Calu3 (cell line): Measurements from ENCODE around the gene SNX25. TPM values are rescaled to one million over a fixed set of nuclear protein-coding genes. Genes with fewer than 3 reads are reported as not detected.

Experiments used
- BruUV-seq: library from RNA; stranded (reverse); fragments of 400-500 nt; replicated peaks from 2 replicates; lab custom pipeline; 2021; lab: Mats Ljungman, UMichigan
- CTCF ChIA-PET: fragments of 300-600 bp; sonication (Branson Sonifier 250); formaldehyde crosslinking; loops from one replicate; lab custom pipeline; 2022; ENCODE audit warnings: antibody characterized with exemption; lab: Charles Lee
- DNase-seq: peaks from one replicate; pipeline ENCODE4 v3.0.0; 2022
- H3K27ac Mint-ChIP-seq: one replicate; pipeline ENCODE4 v1.8.0; 2022; ENCODE audit warnings: mixed read lengths; ENCODE audit not compliant: unreplicated experiment
- H3K27me3 Mint-ChIP-seq: one replicate; pipeline ENCODE4 v1.8.0; 2022; ENCODE audit warnings: mixed read lengths; ENCODE audit not compliant: unreplicated experiment
- H3K36me3 Mint-ChIP-seq: one replicate; pipeline ENCODE4 v1.8.0; 2022; ENCODE audit warnings: mild to moderate bottlenecking, moderate library complexity, mixed read lengths; ENCODE audit not compliant: insufficient read depth, unreplicated experiment
- H3K4me1 Mint-ChIP-seq: one replicate; pipeline ENCODE4 v1.8.0; 2022; ENCODE audit warnings: mild to moderate bottlenecking, low read depth, mixed read lengths; ENCODE audit not compliant: unreplicated experiment
- H3K4me3 Mint-ChIP-seq: one replicate; pipeline ENCODE4 v1.8.0; 2022; ENCODE audit warnings: mild to moderate bottlenecking, low read depth, moderate library complexity, mixed read lengths; ENCODE audit not compliant: unreplicated experiment
- H3K9me3 Mint-ChIP-seq: one replicate; pipeline ENCODE4 v1.8.0; 2022; ENCODE audit warnings: low read depth, mixed read lengths; ENCODE audit not compliant: unreplicated experiment
- intact Hi-C: fragments of 100-400 bp; cut with micrococcal nuclease; formaldehyde crosslinking; loops from one replicate; pipeline ENCODE4 v1.10.0; 2022; ENCODE audit not compliant: unreplicated experiment
- total RNA-seq: library from RNA; stranded (reverse); gene quantifications from 2 replicates; pipeline ENCODE4 v1.2.3, GENCODE V29; 2022
- TF ChIP-seq, protein P1 (sequence below): fragments of 200-600 bp; IDR thresholded peaks from one replicate; pipeline ENCODE4 v1.8.0; 2022; ENCODE audit warnings: antibody characterized with exemption; ENCODE audit not compliant: unreplicated experiment

SNX25 gene
- total RNA-seq, 1 experiment from 2014 or later, result 16.1 TPM

DNA sequence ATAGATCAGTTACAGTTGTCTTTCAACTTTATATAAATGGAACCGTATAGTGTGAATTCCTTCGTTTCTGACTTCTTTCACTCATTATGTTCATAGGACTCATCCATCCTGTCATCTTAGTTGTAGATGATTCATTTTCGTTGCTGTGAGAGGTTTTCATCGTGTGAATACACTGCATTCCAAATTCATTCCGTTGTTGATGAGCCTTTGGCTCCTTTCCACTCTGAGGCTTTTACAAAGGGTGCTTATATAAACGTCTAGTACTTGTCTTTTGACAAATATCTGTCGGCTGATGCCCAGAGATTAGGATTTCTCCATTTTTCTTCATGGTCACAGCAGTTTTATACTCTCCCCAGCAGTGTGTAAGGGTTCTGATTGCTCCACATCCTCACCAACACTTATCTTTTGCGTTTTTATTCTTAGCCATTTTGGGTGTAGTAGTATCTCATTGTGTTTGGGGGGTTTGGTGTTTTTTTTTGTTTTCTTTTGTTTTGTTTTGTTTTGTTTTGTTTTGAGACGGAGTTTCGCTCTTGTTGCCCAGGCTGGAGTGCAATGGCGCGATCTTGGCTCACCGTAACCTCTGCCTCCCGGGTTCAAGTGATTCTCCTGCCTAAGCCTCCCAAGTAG lies 137.7 kb downstream of the SNX25 start:
- H3K27me3 Mint-ChIP-seq, result no peaks in the 10 kb centered on the region
- CTCF ChIA-PET, result no interaction called here
- H3K27ac Mint-ChIP-seq, result no peak overlapping the region
- no peaks in the 10 kb centered on the region for H3K4me1 Mint-ChIP-seq
- peaks cover 9% of the 10 kb centered on the region for H3K36me3 Mint-ChIP-seq
- intact Hi-C loops, result no loop called here
- TF ChIP-seq, protein P1, sequence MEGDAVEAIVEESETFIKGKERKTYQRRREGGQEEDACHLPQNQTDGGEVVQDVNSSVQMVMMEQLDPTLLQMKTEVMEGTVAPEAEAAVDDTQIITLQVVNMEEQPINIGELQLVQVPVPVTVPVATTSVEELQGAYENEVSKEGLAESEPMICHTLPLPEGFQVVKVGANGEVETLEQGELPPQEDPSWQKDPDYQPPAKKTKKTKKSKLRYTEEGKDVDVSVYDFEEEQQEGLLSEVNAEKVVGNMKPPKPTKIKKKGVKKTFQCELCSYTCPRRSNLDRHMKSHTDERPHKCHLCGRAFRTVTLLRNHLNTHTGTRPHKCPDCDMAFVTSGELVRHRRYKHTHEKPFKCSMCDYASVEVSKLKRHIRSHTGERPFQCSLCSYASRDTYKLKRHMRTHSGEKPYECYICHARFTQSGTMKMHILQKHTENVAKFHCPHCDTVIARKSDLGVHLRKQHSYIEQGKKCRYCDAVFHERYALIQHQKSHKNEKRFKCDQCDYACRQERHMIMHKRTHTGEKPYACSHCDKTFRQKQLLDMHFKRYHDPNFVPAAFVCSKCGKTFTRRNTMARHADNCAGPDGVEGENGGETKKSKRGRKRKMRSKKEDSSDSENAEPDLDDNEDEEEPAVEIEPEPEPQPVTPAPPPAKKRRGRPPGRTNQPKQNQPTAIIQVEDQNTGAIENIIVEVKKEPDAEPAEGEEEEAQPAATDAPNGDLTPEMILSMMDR, result no peak
- no TSS peak for BruUV-seq
- no peak overlapping the region for H3K4me3 Mint-ChIP-seq
- no peaks in the 10 kb centered on the region for H3K9me3 Mint-ChIP-seq
- DNase-seq, result no peak

DNA sequence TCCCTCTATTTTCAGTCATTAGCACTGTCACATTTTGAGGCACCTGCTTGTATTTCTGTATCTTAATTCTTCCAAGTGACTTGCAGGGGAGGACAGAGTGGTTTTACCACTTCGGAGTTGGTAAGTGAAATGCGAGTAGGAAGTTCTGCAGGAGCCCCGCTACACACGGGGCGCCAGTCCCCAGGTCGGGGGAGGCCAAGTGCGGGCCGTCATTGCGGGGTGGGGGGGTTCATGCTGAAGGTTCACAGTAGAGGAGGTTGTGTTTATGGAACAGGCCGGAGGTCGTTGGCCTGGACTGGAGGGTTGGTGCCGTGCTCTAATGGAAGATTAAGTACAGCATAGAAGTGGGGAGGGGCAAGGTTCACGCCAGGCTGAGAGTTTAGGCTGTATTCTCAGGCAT lies 142.3 kb downstream of the SNX25 start:
- Mint-ChIP-seq H3K4me1 (no peaks in the 10 kb centered on the region), H3K4me3 (no peak overlapping the region), H3K36me3 (peaks cover 14% of the 10 kb centered on the region), H3K27ac (no peak overlapping the region), H3K9me3 (no peaks in the 10 kb centered on the region), H3K27me3 (no peaks in the 10 kb centered on the region)
- CTCF ChIA-PET, result no interaction called here
- intact Hi-C loops, result no loop called here
- TF ChIP-seq, protein P1, result no peak
- DNase-seq, result no peak
- no TSS peak for BruUV-seq

DNA sequence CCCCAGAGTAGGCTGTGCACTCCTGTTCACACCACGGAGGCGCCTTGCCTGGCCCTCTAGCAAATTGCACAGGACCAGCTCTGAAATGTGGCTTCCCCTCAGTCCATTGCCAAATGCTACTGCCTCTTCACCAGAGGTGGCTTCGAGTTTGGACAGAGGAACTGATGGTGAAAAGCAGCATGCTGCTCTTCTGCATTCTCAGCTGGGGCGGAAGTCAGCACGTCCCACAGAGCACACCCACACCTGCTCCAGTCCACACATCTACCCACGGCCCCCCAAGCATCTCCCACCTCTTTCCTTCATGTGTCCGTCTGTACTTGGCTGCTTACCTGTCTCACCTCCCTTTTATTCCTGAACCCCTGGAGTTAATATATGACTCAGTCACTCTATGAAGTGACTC lies 142.8 kb downstream of the SNX25 start:
- Mint-ChIP-seq H3K27me3 (no peaks in the 10 kb centered on the region), H3K27ac (no peak overlapping the region), H3K9me3 (no peaks in the 10 kb centered on the region), H3K36me3 (peaks cover 14% of the 10 kb centered on the region), H3K4me1 (no peaks in the 10 kb centered on the region), H3K4me3 (no peak overlapping the region)
- CTCF ChIA-PET, result no interaction called here
- intact Hi-C loops, result no loop called here
- no TSS peak for BruUV-seq
- DNase-seq, result no peak
- TF ChIP-seq, protein P1, result no peak

DNA sequence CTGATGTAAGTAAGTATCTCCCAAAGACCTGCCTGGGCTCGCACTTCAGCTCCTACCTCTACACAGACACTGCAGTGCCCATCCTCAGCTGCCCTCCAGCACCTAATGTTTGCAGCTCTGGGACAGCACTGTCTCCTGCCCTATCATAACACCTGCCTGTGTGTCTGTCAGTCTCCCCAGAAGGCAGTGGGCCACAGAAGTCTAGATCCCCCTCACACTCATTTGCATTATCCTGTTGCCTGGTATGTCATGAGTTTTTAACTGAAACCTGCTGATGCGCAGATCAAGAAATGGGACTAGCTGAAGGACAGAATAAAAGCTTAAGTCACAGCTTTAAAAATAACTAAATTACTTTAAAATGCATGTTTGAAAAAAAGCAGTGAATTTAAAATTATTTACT lies 143.3 kb downstream of the SNX25 start:
- no peak overlapping the region for H3K27ac Mint-ChIP-seq
- no peak for DNase-seq
- no peaks in the 10 kb centered on the region for H3K27me3 Mint-ChIP-seq
- no peaks in the 10 kb centered on the region for H3K4me1 Mint-ChIP-seq
- H3K9me3 Mint-ChIP-seq, result no peaks in the 10 kb centered on the region
- no peak overlapping the region for H3K4me3 Mint-ChIP-seq
- peaks cover 11% of the 10 kb centered on the region for H3K36me3 Mint-ChIP-seq
- BruUV-seq, result no TSS peak
- intact Hi-C loops, result no loop called here
- TF ChIP-seq, protein P1, result no peak
- CTCF ChIA-PET, result no interaction called here
